Osteoblast (primary cell): ENCODE measurements around the gene TEX53. TPM values are rescaled to one million over a fixed set of nuclear protein-coding genes. Genes with fewer than 3 reads are reported as not detected.

Source experiments
- DNase-seq: peaks from one replicate; pipeline ENCODE4 v3.0.0; 2011; ENCODE audit warnings: low spot score, mixed read lengths; ENCODE audit not compliant: insufficient read length; ENCODE audit errors: missing footprints
- H2AFZ ChIP-seq: 2 replicates; pipeline ENCODE4 v1.6.0; 2011; ENCODE audit warnings: mild to moderate bottlenecking, low read length
- H3K27ac ChIP-seq: 2 replicates; pipeline ENCODE4 v1.5.1; 2011; ENCODE audit warnings: mild to moderate bottlenecking, low read depth, low read length, moderate library complexity
- H3K27me3 ChIP-seq: 2 replicates; pipeline ENCODE4 v1.6.0; 2012; ENCODE audit warnings: mild to moderate bottlenecking, control low read depth, inconsistent platforms, low read length, moderate library complexity; ENCODE audit not compliant: insufficient read depth
- H3K36me3 ChIP-seq: 2 replicates; pipeline ENCODE4 v1.5.1; 2011; ENCODE audit warnings: mild to moderate bottlenecking, low read length, control low read depth, moderate library complexity; ENCODE audit not compliant: insufficient read depth
- H3K4me1 ChIP-seq: 2 replicates; pipeline ENCODE4 v1.5.1; 2011; ENCODE audit warnings: mild to moderate bottlenecking, low read length, control low read depth, moderate library complexity; ENCODE audit not compliant: insufficient read depth
- H3K4me2 ChIP-seq: 2 replicates; pipeline ENCODE4 v1.6.0; 2011; ENCODE audit warnings: mild to moderate bottlenecking, low read length; ENCODE audit not compliant: insufficient read depth
- H3K4me3 ChIP-seq: fragments of 200-600 bp; sonication (generic); 3 replicates; pipeline ENCODE4 v1.5.1; 2012; ENCODE audit warnings: mild to moderate bottlenecking, low read length, inconsistent platforms; ENCODE audit not compliant: insufficient read depth
- H3K79me2 ChIP-seq: 2 replicates; pipeline ENCODE4 v1.6.0; 2012; ENCODE audit warnings: mild to moderate bottlenecking, low read length, control low read depth, inconsistent platforms; ENCODE audit not compliant: insufficient read depth
- H3K9me3 ChIP-seq: 2 replicates; pipeline ENCODE4 v1.5.1; 2011; ENCODE audit warnings: low read depth, low read length, control low read depth
- H4K20me1 ChIP-seq: 2 replicates; pipeline ENCODE4 v1.6.0; 2012; ENCODE audit warnings: mild to moderate bottlenecking, low read length, control low read depth; ENCODE audit not compliant: insufficient read depth
- CTCF ChIP-seq: IDR thresholded peaks from 2 replicates; pipeline ENCODE4 v1.5.1; 2011; ENCODE audit warnings: mild to moderate bottlenecking, low read depth, low read length, moderate library complexity; ENCODE audit errors: extremely low read depth
- total RNA-seq: library from RNA; depleted of rRNA; stranded (reverse); fragments of >200 nt; gene quantifications from 2 replicates; pipeline ENCODE4 v1.2.3, GENCODE V29; 2012

TEX53 gene
- total RNA-seq, 1 donor: not detected

- no peak for TF ChIP-seq CTCF
- Histone ChIP-seq H3K9me3 (no peaks in the 10 kb centered on the region), H2AFZ (no peak overlapping the region), H3K4me2 (no peak overlapping the region), H3K4me3 (no peak overlapping the region), H3K79me2 (no peaks in the 10 kb centered on the region), H3K27me3 (peaks cover 18% of the 10 kb centered on the region), H3K36me3 (no peaks in the 10 kb centered on the region), H3K4me1 (no peaks in the 10 kb centered on the region), H3K27ac (no peak overlapping the region), H4K20me1 (no peaks in the 10 kb centered on the region)
- DNase-seq: no peak
These were observed 6.6 kb upstream of the TEX53 start for GRCh38 chr9:114664181-114664580.

- H3K27ac ChIP-seq: no peak overlapping the region
- peak; percentile 93 for DNase-seq
- no peak overlapping the region for H3K4me2 ChIP-seq
- H4K20me1 ChIP-seq: no peaks in the 10 kb centered on the region
- H3K9me3 ChIP-seq: no peaks in the 10 kb centered on the region
- H3K4me3 ChIP-seq: no peak overlapping the region
- no peaks in the 10 kb centered on the region for H3K4me1 ChIP-seq
- peak; percentile 89 for TF ChIP-seq CTCF
- peaks cover 18% of the 10 kb centered on the region for H3K27me3 ChIP-seq
- H3K36me3 ChIP-seq: no peaks in the 10 kb centered on the region
- no peak overlapping the region for H2AFZ ChIP-seq
- no peaks in the 10 kb centered on the region for H3K79me2 ChIP-seq
These were observed 4.7 kb upstream of the TEX53 start for GRCh38 chr9:114662081-114662989.

GRCh38 chr9:114656301-114656700 is 1.3 kb downstream of the TEX53 start:
- no peak overlapping the region for H3K27ac ChIP-seq

More at GRCh38 chr9:114656301-114656700, 1.3 kb downstream of the TEX53 start:
- TF ChIP-seq CTCF: no peak
- H3K4me3 ChIP-seq: no peak overlapping the region
- no peak for DNase-seq
- peaks cover 20% of the 10 kb centered on the region for H3K4me1 ChIP-seq
- H3K4me2 ChIP-seq: no peak overlapping the region
- H3K79me2 ChIP-seq: no peaks in the 10 kb centered on the region
- H2AFZ ChIP-seq: no peak overlapping the region
- H4K20me1 ChIP-seq: no peaks in the 10 kb centered on the region
- peaks cover 4% of the 10 kb centered on the region for H3K27me3 ChIP-seq
- H3K36me3 ChIP-seq: no peaks in the 10 kb centered on the region
- no peaks in the 10 kb centered on the region for H3K9me3 ChIP-seq
